VCaP (cell line): ENCODE results near the gene B4GALNT2.

ENCODE experiments used
- H3K27ac ChIP-seq: fragments of 450-650 bp; 2 replicates; pipeline ENCODE4 v1.5.1; 2017
- CTCF ChIP-seq: fragments of 450-650 bp; conservative IDR thresholded peaks from 2 replicates; pipeline ENCODE4 v1.5.1; 2017; ENCODE audit warnings: mild to moderate bottlenecking, moderate library complexity

Gene B4GALNT2

GRCh38 chr17:49146620-49147306 lies 14.2 kb downstream of the B4GALNT2 start:
- H3K27ac ChIP-seq, result no peak overlapping the region
- no peak for TF ChIP-seq CTCF

- no peak overlapping the region for H3K27ac ChIP-seq
- TF ChIP-seq CTCF, result no peak
Observed at GRCh38 chr17:49148171-49148570, 15.6 kb downstream of the B4GALNT2 start.

- TF ChIP-seq CTCF, result no peak
- no peak overlapping the region for H3K27ac ChIP-seq
Observed at GRCh38 chr17:49151996-49152395, 19.4 kb downstream of the B4GALNT2 start.

- no peak overlapping the region for H3K27ac ChIP-seq
- no peak for TF ChIP-seq CTCF
Observed at GRCh38 chr17:49156256-49156655, 23.7 kb downstream of the B4GALNT2 start.

- TF ChIP-seq CTCF, result no peak
- no peak overlapping the region for H3K27ac ChIP-seq
Observed at GRCh38 chr17:49157784-49158183, 25.2 kb downstream of the B4GALNT2 start.

- no peak overlapping the region for H3K27ac ChIP-seq
- no peak for TF ChIP-seq CTCF
Observed at GRCh38 chr17:49162866-49163265, 30.3 kb downstream of the B4GALNT2 start.

- TF ChIP-seq CTCF, result no peak
- H3K27ac ChIP-seq, result no peak overlapping the region
Observed at GRCh38 chr17:49165143-49165542, 32.6 kb downstream of the B4GALNT2 start.
